ENCODE measurements around the gene ADD2.
A peak's percentile ranks its signal among the peaks of the same experiment; 100 is the strongest.

Gene ADD2

DNA sequence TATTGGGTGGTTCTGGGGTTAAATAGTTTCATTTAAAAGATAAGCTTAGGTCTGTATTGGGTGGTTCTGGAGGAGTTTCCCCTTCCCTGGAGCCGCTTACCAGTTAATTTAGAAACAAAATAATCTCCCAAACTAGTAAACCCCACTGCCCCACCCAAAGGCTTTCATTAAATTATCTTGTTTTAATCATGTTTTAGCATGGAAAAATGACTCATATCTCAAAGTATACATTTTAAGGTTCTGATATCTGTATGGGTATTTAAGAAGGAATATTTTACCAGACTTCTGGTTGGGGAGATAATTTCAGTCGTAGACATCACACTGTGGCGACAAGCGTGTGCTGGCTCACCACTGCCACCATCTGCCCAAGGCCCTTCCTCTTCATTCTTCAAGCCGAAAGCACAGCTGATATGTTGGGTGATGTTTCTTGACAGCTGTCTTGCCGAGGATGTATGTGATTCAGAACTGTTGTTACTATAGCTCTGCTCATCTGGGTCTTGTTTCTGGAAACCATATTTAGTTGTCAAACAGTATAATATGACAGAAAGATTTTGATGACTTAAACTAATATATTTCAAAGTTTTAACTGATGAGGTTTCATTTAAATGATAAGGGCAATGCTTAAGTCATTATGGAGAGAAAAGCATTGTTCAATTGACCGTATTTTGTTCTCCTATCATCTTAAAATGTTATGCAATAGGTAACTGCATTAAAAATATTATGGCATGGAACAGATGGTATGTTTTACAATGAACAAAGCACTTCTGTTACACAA lies 17.3 kb upstream of the ADD2 start:
- DNase-seq (ENCODE audit: low spot score) = peak; percentile 58
- peak; percentile 61 for TF ChIP-seq CTCF (IDR thresholded peaks at IDR 0.05; ENCODE audit: extremely low read depth, insufficient read depth, missing control alignments)
- in situ Hi-C loops (cut with MboI; ENCODE audit: low pct_unique_long_range_greater_than_20kb, low sequenced_read_pairs, unreplicated experiment) = no loop called here

DNA sequence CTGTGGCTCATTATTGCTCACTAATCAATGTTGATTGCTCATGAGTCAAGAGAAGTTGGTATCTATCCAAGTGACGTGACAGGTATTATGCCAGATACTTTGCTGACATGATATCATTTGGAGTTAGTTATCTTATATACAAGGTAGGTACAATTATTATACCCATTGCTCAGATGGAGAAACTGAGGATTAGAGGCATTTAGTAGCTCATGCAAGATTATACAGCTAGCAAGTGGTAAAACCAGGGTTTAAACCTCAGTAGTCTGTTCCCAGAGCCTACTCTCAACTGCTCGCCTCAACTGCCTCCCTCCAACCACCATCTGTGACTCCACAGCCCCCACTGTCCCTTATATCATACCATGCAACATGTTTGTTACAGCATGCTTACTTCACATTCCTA lies 16.3 kb upstream of the ADD2 start:
- no peak for TF ChIP-seq CTCF (IDR thresholded peaks at IDR 0.05; ENCODE audit: extremely low read depth, insufficient read depth, missing control alignments)
- no peak for DNase-seq (ENCODE audit: low spot score)
- in situ Hi-C loops (cut with MboI; ENCODE audit: low pct_unique_long_range_greater_than_20kb, low sequenced_read_pairs, unreplicated experiment) = no loop called here

GRCh38 chr2:70779911-70780545 lies 12.0 kb upstream of the ADD2 start:
- DNase-seq (ENCODE audit: low spot score) = no peak
- TF ChIP-seq CTCF (IDR thresholded peaks at IDR 0.05; ENCODE audit: extremely low read depth, insufficient read depth, missing control alignments) = no peak
- in situ Hi-C loops (cut with MboI; ENCODE audit: low pct_unique_long_range_greater_than_20kb, low sequenced_read_pairs, unreplicated experiment) = no loop called here

GRCh38 chr2:70779491-70779890 lies 11.5 kb upstream of the ADD2 start:
- no peak for TF ChIP-seq CTCF (IDR thresholded peaks at IDR 0.05; ENCODE audit: extremely low read depth, insufficient read depth, missing control alignments)
- DNase-seq (ENCODE audit: low spot score) = no peak
- in situ Hi-C loops (cut with MboI; ENCODE audit: low pct_unique_long_range_greater_than_20kb, low sequenced_read_pairs, unreplicated experiment) = no loop called here

GRCh38 chr2:70778676-70779075 lies 10.7 kb upstream of the ADD2 start:
- no peak for TF ChIP-seq CTCF (IDR thresholded peaks at IDR 0.05; ENCODE audit: extremely low read depth, insufficient read depth, missing control alignments)
- no peak for DNase-seq (ENCODE audit: low spot score)
- in situ Hi-C loops (cut with MboI; ENCODE audit: low pct_unique_long_range_greater_than_20kb, low sequenced_read_pairs, unreplicated experiment) = no loop called here

DNA sequence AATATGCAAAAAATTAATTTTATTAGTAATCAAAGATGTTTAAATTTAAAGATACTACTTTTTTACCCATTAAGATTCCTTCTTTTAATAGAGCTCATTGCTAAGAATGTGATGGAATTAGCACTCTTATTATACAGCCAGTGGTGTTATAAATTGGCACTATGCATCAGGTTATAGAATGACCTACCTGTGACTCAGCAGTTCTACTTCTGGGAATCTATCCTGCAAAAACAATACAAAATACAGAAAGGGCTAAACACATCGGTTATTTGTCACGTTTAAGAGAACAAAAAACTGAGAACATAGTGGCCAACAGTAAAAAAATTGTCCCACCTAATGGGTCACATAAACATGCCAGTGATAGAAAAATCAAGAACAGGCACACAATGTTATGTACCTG lies 9.4 kb upstream of the ADD2 start:
- TF ChIP-seq CTCF (IDR thresholded peaks at IDR 0.05; ENCODE audit: extremely low read depth, insufficient read depth, missing control alignments) = no peak
- no peak for DNase-seq (ENCODE audit: low spot score)
- in situ Hi-C loops (cut with MboI; ENCODE audit: low pct_unique_long_range_greater_than_20kb, low sequenced_read_pairs, unreplicated experiment) = no loop called here
